CD4-positive, CD25-positive, alpha-beta regulatory T cell (primary cell): ENCODE measurements around the gene BUB1B. TPM values are rescaled to one million over a fixed set of nuclear protein-coding genes. Genes with fewer than 3 reads are reported as not detected.
"Not testable (repeated sequence)": the region's sequence is repeated elsewhere in the genome, so short reads cannot be mapped to it uniquely, and the experiment has no call there.

Experiments
- ATAC-seq, 2 donors: fragments of 150-1000 bp; cut with Tn5 transposase; one replicate each; pipeline ENCODE4 v1.10.0; 2021; ENCODE audit warnings: low read depth in 2 of 2, moderate number of reproducible peaks in 2 of 2, moderate library complexity in 1 of 2
- DNase-seq, 3 donors: peaks; one replicate each; pipeline versions ENCODE4 v3.0.0 to v3.0.0-alpha.2; 2012 to 2022; ENCODE audit warnings: mixed read lengths in 1 of 3
- H3K27ac ChIP-seq: one replicate; pipeline ENCODE4 v1.7.0; 2013; ENCODE audit warnings: mild to moderate bottlenecking, low read length; ENCODE audit not compliant: insufficient read depth, poor library complexity, severe bottlenecking
- H3K27me3 ChIP-seq: one replicate; pipeline ENCODE4 v1.7.0; 2013; ENCODE audit warnings: low read length; ENCODE audit not compliant: control insufficient read depth, insufficient read depth
- H3K36me3 ChIP-seq: one replicate; pipeline ENCODE4 v1.7.0; 2013; ENCODE audit warnings: mild to moderate bottlenecking, low read length, moderate library complexity; ENCODE audit not compliant: control insufficient read depth, insufficient read depth
- H3K4me1 ChIP-seq: 2 replicates; pipeline ENCODE4 v1.7.0; 2013; ENCODE audit warnings: mild to moderate bottlenecking, low read length; ENCODE audit not compliant: insufficient read depth, control insufficient read depth, poor library complexity, severe bottlenecking
- H3K4me3 ChIP-seq: one replicate; pipeline ENCODE4 v1.7.0; 2013; ENCODE audit warnings: low read depth, mild to moderate bottlenecking, low read length, moderate library complexity
- H3K9me3 ChIP-seq, 2 experiments: 1 replicate in 1 of 2; 2 replicates in 1 of 2; pipeline ENCODE4 v1.7.0; 2013; ENCODE audit warnings: low read length in 2 of 2, mild to moderate bottlenecking in 1 of 2, moderate library complexity in 1 of 2; ENCODE audit not compliant: control insufficient read depth in 2 of 2
- H3K27ac Mint-ChIP-seq, 3 donors: one replicate each; pipeline ENCODE4 v1.8.0; 2020 to 2022; ENCODE audit warnings: mild to moderate bottlenecking in 3 of 3, mixed read lengths in 3 of 3, moderate library complexity in 2 of 3
- H3K27me3 Mint-ChIP-seq: one replicate; pipeline ENCODE4 v1.8.0; 2022; ENCODE audit warnings: mild to moderate bottlenecking, mixed read lengths
- H3K36me3 Mint-ChIP-seq: one replicate; pipeline ENCODE4 v1.8.0; 2020; ENCODE audit warnings: mixed read lengths
- H3K4me1 Mint-ChIP-seq, 4 donors: one replicate each; pipeline ENCODE4 v1.8.0; 2020 to 2022; ENCODE audit warnings: mixed read lengths in 4 of 4, mild to moderate bottlenecking in 1 of 4
- H3K4me3 Mint-ChIP-seq, 4 donors: one replicate each; pipeline ENCODE4 v1.8.0; 2020 to 2022; ENCODE audit warnings: mild to moderate bottlenecking in 4 of 4, mixed read lengths in 4 of 4, moderate library complexity in 3 of 4
- H3K9me3 Mint-ChIP-seq, 7 donors: one replicate each; pipeline ENCODE4 v1.8.0; 2020 to 2022; ENCODE audit warnings: mixed read lengths in 7 of 7, mild to moderate bottlenecking in 3 of 7, moderate library complexity in 2 of 7
- polyA plus RNA-seq, 4 donors: library from polyadenylated mRNA; unstranded; fragments of 300-500 nt; fragmentation: Illumina TruSeq; gene quantifications; one replicate each; pipeline ENCODE4 v1.2.3, GENCODE V29; 2021
- total RNA-seq: library from RNA; stranded (reverse); gene quantifications from one replicate; pipeline ENCODE4 v1.2.3, GENCODE V29; 2022

Gene BUB1B
- total and polyA plus RNA-seq, 5 donors from 2014 or later, result 0.37 to 4.8 (median 1.5) TPM; not detected in 1

DNA sequence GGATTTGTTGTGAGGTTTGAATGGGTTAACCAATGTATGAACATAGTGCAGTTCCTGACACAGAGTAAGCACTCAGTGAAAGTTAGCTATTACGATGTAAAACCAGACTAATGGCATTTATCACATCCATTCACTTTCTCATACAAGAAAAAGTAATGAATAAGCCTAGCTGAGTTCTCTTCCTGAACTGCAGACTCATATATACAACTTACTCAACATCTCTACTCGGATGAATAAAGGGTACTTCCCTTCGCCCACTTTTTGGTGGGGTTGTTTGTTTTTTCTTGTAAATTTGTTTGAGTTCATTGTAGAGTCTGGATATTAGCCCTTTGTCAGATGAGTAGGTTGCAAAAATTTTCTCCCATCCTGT, 22.7 kb upstream of the BUB1B start:
- not testable (repeated sequence) for DNase-seq, H3K27me3 ChIP-seq, H3K4me1 Mint-ChIP-seq, ATAC-seq, H3K36me3 ChIP-seq, H3K4me3 ChIP-seq, H3K27me3 Mint-ChIP-seq, H3K4me3 Mint-ChIP-seq, H3K27ac ChIP-seq, H3K36me3 Mint-ChIP-seq, H3K27ac Mint-ChIP-seq, H3K9me3 ChIP-seq, H3K4me1 ChIP-seq, H3K9me3 Mint-ChIP-seq

DNA sequence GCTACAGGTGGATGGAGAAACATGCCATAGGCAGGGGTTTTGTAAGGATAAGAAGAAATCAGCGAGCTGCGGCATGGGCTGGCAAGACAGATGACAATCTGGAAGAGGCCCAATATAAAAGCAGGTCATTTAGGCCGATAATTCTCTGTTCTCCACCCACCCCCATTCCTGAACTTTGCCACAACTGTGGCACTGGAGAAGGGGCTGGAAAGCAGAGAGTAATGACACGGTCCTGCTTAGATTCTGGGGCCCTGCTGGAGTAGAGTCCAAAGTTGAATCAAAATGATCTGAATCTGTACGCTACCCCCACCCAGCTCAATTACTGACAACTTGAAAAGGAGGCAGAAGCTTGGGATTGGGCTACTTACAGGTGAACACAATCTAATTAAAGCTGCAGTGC, 18.4 kb upstream of the BUB1B start:
- Mint-ChIP-seq H3K4me1 (peaks cover 0 to 7% (median 0%) of the 10 kb centered on the region in 4 donors), H3K9me3 (peaks cover 0 to 2% (median 0%) of the 10 kb centered on the region in 7 donors), H3K4me3 (no peak overlapping the region), H3K27ac (no peak overlapping the region), H3K36me3 (no peaks in the 10 kb centered on the region), H3K27me3 (peaks cover 4% of the 10 kb centered on the region)
- H3K27ac ChIP-seq, result no peak overlapping the region
- no peaks in the 10 kb centered on the region for H3K4me1 ChIP-seq
- no peaks in the 10 kb centered on the region for H3K36me3 ChIP-seq
- no peaks in the 10 kb centered on the region for H3K27me3 ChIP-seq
- DNase-seq, result no peak
- no peak overlapping the region for H3K4me3 ChIP-seq
- H3K9me3 ChIP-seq, result no peaks in the 10 kb centered on the region
- no peak for ATAC-seq

DNA sequence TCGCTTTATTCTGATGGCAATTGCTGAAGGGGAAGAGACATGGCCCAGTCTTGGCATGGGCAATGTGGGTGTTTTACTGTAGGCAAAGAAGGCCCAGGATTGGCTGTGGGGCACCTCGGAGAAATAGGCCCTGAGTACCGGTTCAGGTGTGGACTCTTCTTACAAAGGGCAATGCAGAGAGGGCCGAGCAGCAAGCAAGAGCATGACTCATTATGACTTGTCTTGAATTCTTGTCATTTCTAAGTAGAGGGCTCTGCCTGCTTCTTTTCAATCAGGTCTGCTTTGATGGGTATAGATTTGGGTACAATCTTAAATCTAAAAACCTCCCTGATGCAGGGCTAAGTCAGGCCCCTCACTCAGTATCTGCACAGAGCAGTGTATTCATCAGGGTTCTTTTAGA, 14.8 kb upstream of the BUB1B start:
- ATAC-seq (no peak), DNase-seq (no peak)
- no peak overlapping the region for H3K4me3 ChIP-seq
- H3K27me3 ChIP-seq, result no peaks in the 10 kb centered on the region
- Mint-ChIP-seq H3K36me3 (no peaks in the 10 kb centered on the region), H3K4me1 (peaks cover 0 to 7% (median 0%) of the 10 kb centered on the region in 4 donors), H3K27ac (no peak overlapping the region), H3K4me3 (no peak overlapping the region), H3K27me3 (peaks cover 4% of the 10 kb centered on the region), H3K9me3 (peaks cover 0 to 2% (median 0%) of the 10 kb centered on the region in 7 donors)
- H3K9me3 ChIP-seq, result no peaks in the 10 kb centered on the region
- no peak overlapping the region for H3K27ac ChIP-seq
- no peaks in the 10 kb centered on the region for H3K4me1 ChIP-seq
- no peaks in the 10 kb centered on the region for H3K36me3 ChIP-seq

DNA sequence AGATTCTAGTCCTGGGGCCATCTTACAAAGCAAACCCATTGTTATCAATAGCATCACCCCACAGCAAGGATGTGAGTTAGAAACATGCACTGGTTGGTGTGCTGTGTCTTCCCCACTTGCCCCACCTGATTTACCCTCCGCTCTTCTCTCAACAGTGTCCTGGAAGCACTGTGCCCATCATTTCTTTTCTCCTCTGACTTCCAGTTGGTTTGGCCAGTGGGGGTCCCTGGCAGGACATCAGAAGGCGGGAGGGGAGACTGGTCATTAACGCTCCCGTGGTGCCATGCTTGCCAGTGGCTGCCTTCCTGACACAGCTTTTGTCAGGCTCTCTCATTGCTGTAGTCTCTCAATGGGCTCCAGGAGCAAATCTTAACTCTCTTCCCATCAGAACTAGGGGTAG, 11.5 kb upstream of the BUB1B start:
- ATAC-seq (no peak), DNase-seq (no peak)
- H3K27ac Mint-ChIP-seq, result no peak overlapping the region

DNA sequence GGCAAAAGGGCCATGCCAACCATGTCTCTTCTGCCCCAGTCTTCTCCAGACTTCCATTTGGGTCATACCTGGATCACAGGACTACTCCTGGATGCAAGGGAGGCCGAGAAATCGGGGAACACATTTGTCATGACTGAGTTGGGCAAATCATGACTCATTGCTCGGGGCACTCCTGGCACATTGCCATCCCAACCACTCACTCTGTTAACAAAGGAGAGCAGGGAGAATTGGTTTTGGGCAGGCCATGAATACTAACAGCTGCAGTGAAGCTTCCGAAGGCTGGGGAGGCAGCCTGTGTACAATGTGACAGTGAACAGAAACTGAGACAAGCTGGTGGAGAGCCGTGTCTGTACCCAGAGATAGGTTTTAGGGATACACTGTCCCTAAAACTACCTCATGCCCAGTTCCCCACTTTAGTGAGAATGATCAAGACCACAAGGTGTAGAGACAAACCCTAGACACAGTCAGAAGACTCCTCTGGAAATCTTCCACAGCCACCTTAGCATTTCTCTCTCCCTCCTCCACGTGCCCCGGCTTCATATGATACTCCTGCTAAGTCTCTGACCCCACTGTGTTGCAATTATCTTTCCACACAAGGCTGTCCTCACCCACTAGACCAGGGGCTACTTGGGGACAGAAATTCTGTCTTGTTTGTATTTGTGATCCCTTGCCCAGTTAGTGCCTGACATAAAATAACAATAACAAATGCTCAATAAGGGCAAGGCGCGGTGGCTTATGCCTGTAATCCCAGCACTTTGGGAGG, 10.5 kb upstream of the BUB1B start:
- no peak for ATAC-seq
- H3K4me3 ChIP-seq, result no peak overlapping the region
- peaks cover 4% of the 10 kb centered on the region for H3K27me3 ChIP-seq
- no peaks in the 10 kb centered on the region for H3K4me1 ChIP-seq
- H3K4me1 Mint-ChIP-seq, result no peaks in the 10 kb centered on the region
- no peaks in the 10 kb centered on the region for H3K27me3 Mint-ChIP-seq
- H3K27ac Mint-ChIP-seq, result peak overlapping the region in 1 of 3 donors; percentile 44
- H3K27ac ChIP-seq, result no peak overlapping the region
- no peak overlapping the region for H3K4me3 Mint-ChIP-seq
- H3K9me3 Mint-ChIP-seq, result no peaks in the 10 kb centered on the region
- no peak for DNase-seq
- H3K36me3 Mint-ChIP-seq, result no peaks in the 10 kb centered on the region
- H3K36me3 ChIP-seq, result no peaks in the 10 kb centered on the region
- H3K9me3 ChIP-seq, result no peaks in the 10 kb centered on the region

More for the DNA sequence above, 11.5 kb upstream of the BUB1B start:
- Histone ChIP-seq H3K36me3 (no peaks in the 10 kb centered on the region), H3K27ac (no peak overlapping the region), H3K9me3 (no peaks in the 10 kb centered on the region), H3K27me3 (peaks cover 4% of the 10 kb centered on the region), H3K4me1 (no peaks in the 10 kb centered on the region), H3K4me3 (no peak overlapping the region)
- Mint-ChIP-seq H3K36me3 (no peaks in the 10 kb centered on the region), H3K4me3 (no peak overlapping the region), H3K9me3 (no peaks in the 10 kb centered on the region), H3K4me1 (peaks cover 0 to 3% (median 0%) of the 10 kb centered on the region in 4 donors), H3K27me3 (peaks cover under 1% of the 10 kb centered on the region)

DNA sequence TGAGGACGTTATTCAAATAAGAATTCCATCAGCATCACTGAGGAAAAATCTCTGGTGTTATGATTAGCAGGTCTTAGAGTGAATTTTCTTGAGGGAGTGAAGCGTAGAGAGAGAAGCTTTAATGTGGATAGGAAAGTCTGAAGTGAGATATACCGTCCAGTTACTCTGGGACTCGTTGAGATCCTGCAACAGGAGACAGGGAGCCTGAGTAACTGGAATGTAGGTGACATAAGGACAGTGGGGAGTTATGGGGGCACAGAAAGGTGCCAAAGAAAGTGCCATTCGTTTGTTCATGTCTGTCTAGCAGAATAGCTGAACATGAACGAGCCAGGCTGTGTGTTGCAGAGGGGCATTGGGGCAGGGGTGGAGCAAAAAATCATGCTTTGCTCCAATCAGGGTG, 9.4 kb upstream of the BUB1B start:
- Histone ChIP-seq H3K36me3 (no peaks in the 10 kb centered on the region), H3K4me1 (no peaks in the 10 kb centered on the region), H3K27me3 (peaks cover 4% of the 10 kb centered on the region), H3K27ac (no peak overlapping the region), H3K9me3 (no peaks in the 10 kb centered on the region), H3K4me3 (no peak overlapping the region)
- DNase-seq, result no peak
- Mint-ChIP-seq H3K36me3 (no peaks in the 10 kb centered on the region), H3K27me3 (no peaks in the 10 kb centered on the region), H3K27ac (no peak overlapping the region), H3K4me3 (no peak overlapping the region), H3K4me1 (no peaks in the 10 kb centered on the region), H3K9me3 (no peaks in the 10 kb centered on the region)
- no peak for ATAC-seq

DNA sequence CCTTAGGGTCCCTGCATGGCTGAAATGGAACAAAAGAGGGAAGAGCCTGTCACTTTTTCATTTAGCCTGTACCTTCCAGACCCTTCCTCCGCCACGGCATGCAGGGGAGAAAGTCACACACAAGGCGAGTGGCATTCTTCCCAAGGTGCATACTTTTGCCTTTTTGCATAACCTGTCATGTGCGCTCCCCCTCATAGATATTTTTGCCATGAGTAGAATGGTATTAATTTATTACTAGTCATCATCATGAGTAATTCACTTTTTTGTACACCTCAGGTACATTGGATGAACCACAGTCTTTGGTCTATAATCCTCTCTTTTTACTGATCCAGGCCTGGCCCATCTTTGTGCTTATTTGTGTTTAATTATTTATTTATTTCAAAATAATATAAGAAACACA, 8.9 kb upstream of the BUB1B start:
- Mint-ChIP-seq H3K4me3 (no peak overlapping the region), H3K27ac (no peak overlapping the region)

DNA sequence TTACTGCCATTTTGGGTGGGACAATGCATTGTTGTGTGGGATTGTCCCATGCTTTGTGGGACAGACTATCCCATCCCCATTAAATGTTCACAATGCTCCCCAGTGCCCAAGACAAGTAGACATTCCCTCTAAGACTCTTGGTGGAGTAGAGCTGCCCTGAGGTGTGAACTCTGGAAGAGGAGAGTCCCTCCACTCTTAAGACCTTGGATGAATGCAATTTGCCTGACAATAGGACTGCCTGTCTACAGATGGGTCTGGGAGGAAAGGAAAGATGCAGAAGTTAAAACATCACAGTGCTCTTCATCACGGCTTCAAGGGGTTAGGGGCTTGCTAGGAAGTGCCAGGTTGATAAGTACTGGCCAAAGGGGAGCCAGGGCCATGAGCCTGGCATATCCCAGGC, 6.0 kb upstream of the BUB1B start:
- not testable (repeated sequence) for H3K27ac ChIP-seq, H3K9me3 Mint-ChIP-seq, DNase-seq, H3K4me3 ChIP-seq, H3K9me3 ChIP-seq, H3K4me1 Mint-ChIP-seq, H3K36me3 ChIP-seq, H3K4me1 ChIP-seq, H3K27ac Mint-ChIP-seq, ATAC-seq, H3K27me3 Mint-ChIP-seq, H3K36me3 Mint-ChIP-seq, H3K4me3 Mint-ChIP-seq, H3K27me3 ChIP-seq

More for the DNA sequence above, 8.9 kb upstream of the BUB1B start:
- Mint-ChIP-seq H3K4me1 (no peaks in the 10 kb centered on the region), H3K27me3 (no peaks in the 10 kb centered on the region), H3K9me3 (no peaks in the 10 kb centered on the region), H3K36me3 (no peaks in the 10 kb centered on the region)
- no peaks in the 10 kb centered on the region for H3K4me1 ChIP-seq
- H3K27ac ChIP-seq, result no peak overlapping the region
- ATAC-seq (no peak), DNase-seq (no peak)
- no peaks in the 10 kb centered on the region for H3K9me3 ChIP-seq
- H3K4me3 ChIP-seq, result no peak overlapping the region
- peaks cover 4% of the 10 kb centered on the region for H3K27me3 ChIP-seq
- H3K36me3 ChIP-seq, result no peaks in the 10 kb centered on the region
